Embryonic facial prominence (tissue), 1 donor: ENCODE results near the gene COL6A1.
"Not testable (repeated sequence)": the region's sequence is repeated elsewhere in the genome, so short reads cannot be mapped to it uniquely, and the experiment has no call there.

Experiments used
- DNase-seq: peaks from one replicate; pipeline ENCODE4 v3.0.0-alpha.2; 2016; ENCODE audit errors: extremely low spot score

Gene COL6A1

DNA sequence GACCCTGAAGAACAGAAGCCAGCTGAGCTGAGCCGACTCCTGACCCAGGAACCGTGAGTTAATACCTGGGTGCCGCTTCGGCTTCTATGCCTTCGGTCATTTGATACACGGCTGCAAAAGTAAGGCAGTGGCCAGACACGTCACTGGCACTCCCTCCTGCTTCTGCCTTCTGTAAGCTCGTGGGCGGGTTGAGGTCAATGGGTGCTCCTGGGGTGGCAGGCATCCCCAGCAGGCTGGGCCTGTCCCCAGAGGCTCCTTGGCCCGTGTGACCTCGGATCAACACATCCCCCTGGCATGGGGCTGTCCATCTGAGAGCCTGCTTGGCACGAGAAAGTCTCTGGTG is 35.7 kb upstream of the COL6A1 start:
- DNase-seq, result no peak

DNA sequence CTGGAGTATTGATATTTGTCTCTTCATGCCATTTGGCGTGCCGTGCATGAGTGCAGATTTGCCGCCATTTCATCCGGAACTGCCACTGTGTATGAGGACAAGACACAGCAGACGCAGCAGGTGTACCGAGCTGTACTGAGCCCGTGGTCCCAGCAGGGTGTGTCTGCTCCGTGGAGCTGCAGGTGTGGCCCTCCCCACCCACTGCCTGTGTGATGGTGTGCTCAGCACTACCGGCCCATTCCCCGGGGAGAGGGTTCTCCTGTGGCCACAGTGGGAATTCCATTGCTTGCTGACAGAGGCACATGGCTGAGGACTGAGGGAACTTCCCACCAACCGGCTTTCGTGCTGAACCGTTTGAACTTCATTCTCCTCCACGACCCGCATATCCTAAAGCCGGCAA is 34.3 kb upstream of the COL6A1 start:
- no peak for DNase-seq

DNA sequence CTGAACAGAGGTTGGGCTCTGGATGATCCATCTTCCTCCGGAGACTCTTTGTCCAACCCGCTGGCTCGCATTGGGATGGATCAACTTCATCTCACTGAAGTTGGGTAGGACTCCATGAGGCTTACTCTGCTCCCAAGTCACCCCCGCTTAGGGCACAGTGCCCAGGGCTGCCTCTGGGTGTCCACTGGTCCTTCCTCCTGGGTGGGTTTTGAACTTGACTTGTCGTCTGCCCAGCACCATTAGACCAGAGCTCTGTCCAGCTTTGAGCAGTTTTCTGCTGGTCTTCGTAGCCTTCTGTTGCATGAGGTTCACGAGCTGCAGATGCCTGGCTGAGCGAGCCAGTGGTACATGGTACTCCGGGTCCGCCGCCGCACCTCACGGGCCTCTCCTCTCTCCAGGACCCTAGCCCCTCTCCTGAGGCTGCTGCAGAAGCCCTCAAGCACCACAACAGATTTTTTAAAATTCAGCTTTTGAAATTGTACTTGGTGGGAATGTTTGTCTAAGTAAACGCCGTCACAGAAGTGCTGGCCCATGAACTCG is 33.8 kb upstream of the COL6A1 start:
- no peak for DNase-seq

DNA sequence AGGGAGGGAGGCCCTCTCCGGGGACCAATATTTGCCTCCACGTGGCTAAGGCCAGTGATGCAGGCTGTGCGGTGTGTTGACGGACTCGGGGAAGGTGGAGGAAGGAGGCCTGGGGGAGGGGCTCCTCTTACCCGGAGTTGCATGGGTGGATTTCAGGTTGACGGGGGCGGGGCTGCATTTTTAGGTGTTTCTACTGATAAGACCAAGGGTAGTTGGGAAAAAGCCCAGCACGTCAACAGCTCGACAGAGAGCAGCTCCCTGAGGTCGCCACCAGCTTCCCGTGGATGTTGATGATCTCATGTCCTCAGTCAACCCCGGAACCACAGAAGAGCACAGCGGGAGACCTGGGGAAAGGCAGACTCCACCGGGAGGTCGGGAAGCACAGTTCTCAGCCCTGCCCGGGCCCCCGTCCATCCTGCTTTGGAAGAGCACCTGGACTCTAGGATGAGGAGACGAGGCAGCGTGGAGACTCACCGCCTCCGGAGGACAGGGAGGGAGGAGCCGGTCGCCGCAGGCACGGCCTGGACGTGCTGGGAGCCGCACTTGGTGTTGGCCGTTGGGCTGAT is 32.9 kb upstream of the COL6A1 start:
- DNase-seq, result no peak

DNA sequence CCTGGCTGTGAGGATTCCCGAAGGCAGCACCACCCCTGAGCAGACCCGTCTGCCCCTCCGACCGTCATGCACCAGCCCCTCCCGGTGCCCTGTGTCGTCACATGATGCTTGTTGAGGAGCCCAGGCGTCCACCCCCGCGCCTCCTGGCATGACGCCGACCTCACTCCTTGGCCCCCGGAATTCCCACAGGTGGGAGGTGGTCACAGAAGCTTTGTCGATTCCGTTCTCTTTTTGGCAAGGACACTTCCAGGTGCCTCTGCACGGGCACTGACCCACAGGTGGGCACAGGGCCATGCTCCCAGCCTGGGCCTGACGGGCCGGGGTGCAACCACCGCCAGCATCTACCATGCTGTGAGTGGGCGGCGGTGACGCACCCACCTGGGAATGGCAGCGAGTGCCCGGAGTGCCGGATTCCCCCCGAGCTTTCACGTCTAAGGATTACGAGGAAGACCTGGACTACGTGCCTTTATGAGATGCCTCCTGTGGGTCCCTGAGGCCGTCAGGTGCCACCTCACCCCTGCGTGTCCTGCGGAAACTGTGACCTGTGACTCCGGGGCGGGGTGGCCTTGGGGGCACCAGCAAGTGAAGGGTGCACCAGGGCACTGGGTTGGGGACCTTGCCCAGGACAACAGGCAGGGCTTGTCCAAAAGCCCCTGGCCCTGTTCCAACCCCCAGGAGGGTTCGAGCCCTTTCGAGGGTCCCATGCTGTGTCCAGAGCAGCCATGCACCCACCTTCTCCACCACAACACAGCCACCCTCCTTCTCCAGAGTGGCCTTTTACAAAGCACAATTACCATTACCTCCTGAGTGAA is 31.4 kb upstream of the COL6A1 start:
- DNase-seq, result no peak

DNA sequence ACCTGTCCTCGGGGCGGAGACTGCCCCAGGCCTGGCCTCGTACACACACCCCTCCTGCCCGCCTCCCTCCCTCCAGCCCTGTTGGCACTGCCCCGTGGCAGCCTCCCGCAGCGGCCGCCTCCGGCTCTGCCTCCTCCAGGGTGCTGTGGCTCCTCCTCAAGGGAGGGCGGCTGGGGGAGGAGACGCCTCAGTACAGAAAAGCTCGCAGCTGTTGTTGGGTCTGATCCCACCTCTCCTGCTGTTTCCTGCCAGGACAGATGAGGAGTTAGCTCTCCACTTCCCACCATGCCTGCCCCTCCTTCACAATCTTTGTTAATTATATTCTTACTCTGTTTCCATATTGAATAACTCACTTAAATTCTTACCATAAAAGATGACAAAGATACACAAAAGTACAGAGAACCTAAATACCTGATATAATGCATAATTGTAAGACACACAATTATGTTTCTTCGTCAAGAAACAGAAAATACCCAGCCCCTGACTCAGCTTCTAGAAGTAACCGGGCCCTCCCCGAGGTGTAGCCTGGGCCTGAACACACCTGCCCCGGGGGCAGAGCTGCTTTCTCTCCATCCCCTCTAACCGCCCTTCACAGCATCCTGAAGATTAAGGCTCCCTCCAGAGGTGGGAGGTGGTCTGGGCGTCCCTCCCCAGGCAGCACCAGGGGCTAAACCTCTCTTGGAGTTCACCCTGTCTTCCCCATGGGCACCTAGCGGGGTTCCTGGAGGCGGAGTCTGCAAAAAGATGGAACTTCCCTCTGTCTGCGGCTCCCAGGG is 30.6 kb upstream of the COL6A1 start:
- DNase-seq, result peak; percentile 37

DNA sequence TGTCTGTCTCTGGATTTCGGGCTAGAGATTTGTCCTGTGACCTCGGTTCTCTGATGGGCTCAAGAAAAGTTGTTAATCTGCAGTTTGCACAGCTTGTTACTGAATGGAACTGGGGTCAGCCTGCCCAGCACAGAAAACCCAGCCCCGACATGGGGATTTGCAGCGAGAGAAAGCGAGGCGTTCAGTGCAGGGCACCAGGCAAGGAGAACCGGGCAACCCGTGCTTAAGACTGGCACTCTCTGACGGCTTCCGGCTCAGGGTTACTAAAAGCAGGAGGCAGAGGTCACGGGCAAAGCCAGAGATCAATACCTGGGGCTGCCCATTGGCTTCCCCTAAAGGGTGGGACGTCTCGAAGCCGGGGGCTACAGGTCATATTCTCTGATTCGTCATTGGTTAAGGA is 29.9 kb upstream of the COL6A1 start:
- no peak for DNase-seq

DNA sequence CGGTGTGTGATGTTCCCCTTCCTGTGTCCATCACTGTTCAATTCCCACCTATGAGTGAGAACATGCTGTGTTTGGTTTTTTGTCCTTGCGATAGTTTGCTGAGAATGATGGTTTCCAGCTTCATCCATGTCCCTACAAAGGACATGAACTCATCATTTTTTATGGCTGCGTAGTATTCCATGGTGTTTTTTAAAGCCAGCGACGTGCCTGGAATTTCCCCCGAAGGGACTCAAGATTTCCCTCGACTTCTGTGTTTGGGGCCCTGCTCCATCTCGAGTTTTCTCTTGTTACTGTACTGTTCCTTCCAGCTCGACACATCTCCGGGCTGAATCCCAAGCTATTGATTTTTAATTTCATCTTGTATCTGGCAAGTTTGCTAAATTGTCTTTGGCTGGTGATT is 29.0 kb upstream of the COL6A1 start:
- DNase-seq, result not testable (repeated sequence)

DNA sequence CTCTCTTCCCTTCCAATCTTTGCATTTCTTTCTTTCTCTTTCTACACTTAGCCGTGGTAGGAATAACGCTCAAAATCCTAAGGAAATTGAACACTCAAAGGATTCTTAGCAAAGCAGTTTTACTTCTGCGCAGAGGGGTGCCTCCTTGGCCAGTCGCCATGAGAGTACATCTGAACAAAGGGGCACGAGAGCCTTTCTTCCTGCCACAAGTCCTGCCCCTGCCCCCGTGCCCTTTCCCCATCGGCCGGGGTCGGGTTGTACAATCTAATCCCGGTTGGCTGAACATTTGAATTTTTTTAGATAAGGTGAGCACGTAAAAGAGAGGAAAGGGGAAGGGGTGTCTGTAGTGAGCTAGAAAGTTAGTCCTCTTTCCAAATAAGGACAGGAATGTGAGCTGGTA is 28.6 kb upstream of the COL6A1 start:
- no peak for DNase-seq

DNA sequence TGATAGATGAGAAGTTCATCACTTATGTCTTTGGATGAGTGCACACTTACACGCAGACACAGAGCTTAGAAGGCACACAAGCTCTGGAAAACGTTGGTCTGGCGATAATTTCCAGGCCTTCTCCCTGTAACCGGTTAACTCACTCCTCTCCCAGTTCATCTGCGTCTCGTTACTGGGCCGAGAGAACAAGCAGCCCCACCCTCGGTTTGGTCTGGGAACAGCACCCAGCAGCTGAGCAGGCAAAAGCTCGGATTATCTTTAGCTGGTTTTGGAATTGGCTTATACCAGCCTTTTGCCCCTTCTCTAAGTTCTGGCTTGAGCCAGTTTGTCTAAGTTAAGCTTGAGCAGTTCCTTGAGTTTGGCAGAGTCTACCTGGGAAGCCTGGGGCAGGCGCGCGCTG is 27.3 kb upstream of the COL6A1 start:
- DNase-seq, result no peak

DNA sequence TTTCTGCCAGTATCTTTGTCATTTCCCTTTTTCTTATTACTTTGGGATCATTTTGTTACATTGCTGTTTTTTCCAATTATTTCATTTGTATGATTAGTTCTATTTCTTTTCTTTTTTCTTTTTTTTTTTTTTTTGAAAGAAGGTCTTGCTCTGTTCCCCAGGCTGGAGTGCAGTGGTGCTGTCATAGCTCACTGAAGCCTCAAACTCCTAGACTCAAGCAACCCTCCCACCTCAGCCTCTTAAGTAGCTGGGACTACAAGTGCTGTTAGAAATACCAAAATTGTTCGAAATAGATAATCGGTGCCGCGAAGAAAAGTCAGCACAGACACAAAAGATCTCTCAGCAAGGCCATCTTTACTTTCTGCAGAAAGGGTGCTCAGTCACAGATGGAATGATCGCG is 26.6 kb upstream of the COL6A1 start:
- DNase-seq, result no peak

DNA sequence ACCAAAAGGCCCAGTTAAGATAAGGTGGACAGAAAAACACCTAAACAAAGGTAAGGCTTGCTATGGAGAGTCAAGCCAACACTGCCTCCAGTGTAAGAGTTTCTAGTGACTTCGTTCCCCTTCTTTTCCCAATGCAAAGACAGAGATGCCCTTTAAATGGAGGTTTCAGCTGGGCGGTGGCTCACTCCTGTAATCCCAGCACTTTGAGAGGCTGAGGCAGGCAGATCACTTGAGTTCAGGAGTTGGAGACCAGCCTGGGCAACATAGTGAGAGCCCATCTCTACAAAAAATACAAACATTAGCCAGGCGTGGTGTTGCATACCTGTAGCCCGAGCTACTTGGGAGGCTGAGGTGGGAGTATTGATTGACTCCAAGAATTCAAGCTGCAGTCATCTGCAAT is 24.0 kb upstream of the COL6A1 start:
- no peak for DNase-seq

DNA sequence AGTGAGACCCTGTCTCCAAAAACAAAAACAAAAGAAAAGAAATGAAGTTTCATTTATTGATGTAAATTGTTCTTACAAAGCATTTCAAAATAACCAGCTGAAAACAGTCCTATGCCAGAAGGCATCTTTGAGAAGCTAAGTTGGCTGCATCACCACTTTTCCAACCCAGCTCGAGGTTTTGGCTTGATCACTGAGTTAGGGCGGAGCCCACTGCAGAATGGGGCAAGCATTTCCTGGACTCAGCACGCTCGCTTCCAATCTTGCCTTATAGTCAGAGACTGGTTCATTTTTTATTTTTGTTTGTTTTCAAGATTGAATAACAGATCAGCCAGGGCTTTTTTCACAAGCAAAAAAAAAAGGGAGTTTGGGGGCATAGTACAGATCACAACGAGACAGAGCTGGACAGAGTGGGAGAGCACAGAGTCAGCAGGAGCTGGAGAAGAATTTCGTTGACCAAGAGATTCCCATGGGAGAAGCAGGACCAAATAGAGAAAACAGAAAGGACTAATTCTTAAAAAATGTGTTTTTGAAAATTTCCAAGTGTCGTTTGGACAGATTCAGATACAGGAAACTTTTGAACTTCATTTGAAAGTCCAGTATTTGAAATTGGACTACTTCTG is 23.5 kb upstream of the COL6A1 start:
- DNase-seq, result no peak

DNA sequence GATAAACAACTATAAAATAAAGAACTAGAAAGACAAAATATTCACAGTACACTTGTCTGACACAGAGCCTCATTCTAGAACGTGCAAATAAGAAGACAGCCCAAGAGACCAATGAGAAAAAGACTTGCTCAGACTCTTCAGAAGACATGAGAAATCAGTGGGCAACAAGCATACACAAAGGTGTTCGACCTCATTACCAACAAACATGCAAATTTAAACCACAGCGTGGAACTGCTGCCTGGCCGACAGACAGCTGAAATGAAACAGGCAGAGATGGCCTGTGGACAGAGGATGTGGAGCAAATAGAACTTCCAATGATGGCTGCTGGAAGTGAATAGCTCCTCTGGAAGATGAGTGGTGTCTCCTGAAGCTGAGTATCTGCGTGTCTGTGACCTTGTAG is 22.4 kb upstream of the COL6A1 start:
- no peak for DNase-seq

DNA sequence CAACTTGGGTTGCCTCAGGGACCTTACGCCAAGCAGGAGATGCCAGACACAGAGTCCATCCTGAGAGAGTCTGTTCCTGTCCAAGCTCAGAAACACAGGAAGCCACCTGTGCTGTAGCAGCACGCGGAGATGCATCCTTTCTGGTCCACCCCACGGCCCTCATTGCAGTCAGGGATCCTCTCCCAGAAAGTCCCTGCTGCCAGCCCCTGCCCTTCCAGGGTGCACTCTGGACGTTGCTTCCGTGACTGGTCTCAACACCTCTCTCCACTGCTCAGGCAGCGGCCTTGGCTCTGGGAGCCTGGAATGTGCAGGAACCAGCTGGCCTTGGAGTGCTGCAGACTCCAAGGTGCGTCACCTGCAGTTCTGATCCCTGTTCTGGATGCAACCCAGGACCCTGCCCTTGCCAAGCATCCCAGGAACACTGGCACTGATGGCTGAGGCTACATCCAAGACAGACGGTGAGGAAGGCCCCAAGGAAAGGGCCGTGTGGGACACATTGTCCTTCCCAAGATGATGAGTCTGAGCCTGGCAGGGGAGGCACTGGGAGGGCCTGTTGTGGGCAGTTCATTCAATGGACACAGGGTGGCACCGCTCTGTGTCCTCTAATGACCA is 21.7 kb upstream of the COL6A1 start:
- DNase-seq, result no peak

DNA sequence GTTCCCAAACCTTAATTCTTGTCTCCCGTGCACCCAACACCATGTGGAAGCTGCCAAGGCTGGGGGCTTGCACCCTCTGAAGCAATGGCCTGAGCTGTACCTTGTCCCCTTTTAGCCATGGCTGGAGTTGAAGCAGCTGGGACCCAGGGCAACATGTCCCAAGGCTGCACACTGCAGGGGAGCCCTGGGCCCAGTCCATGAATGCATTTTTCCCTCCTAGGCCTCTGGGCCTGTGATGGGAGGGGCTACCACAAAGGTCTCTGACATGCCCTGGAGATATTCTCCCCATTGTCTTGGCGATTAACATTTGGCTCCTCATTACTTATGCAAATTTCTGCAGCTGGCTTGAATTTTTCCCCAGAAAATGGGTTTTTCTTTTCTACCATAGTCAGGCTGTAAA is 20.2 kb upstream of the COL6A1 start:
- not testable (repeated sequence) for DNase-seq

DNA sequence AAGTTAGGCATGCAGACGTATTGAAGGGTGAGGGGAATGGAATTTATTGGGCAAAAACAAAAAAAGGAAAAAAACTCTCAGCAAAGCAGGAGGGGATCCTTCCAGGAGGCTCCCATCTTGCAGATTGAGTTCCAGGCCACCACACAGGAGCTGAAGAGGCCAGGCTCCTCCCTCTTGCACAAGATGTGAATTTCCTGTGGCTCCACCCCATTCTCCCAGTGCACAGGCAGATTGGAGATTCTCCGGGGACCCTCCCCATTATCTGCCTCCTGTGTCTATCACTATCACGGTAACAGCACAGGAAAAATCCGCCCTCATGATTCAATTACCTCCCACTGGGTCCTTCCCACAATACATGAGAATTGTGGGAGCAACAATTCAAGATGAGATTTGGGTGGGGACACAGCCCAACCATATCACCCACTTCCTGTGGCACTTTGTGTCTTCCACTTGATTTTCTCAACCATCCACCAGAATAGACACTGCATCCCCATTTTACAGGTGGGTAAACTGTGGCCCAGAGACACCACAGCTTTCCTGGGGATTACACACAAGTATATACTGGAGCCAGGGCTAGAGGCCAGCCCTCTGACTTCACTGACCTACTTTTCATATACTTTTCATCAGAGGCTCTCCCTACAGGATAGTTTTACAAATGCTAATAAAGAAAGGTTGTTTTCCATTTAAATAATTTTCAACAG is 18.9 kb upstream of the COL6A1 start:
- no peak for DNase-seq

DNA sequence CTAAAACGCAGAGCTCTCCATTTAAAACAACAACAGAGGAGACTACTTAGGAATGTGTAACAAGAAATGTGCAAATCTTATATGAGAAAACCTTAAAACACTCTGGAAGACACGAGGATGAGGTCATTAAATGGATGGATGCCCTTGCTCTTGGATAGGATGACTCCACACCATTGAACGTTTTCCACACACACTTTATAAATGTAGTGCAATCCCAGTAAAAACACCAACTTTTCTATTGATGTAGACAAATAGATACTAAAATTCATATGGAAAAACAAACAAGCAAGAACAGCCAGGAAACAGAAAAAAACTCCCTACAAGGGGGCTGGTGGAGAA is 18.4 kb upstream of the COL6A1 start:
- no peak for DNase-seq

DNA sequence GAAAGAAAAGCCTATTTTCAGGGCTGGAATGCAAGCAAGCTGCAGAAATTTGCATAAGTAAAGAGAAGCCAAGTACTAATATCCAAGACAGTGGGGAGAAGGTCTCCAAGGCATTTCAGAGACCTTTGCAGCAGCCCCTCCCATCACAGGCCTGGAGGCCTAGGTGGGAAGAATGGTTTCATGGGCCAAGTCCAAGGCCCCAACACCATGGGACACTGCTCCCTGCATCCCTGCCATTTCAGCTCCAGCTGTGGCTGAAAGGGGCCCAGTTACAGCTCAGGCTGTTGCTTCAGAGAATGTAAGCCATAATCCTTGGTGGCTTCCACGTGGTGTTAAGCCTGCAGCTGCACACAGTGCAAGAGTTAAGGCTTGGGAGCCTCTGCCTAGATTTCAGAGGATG is 16.9 kb upstream of the COL6A1 start:
- DNase-seq, result no peak

DNA sequence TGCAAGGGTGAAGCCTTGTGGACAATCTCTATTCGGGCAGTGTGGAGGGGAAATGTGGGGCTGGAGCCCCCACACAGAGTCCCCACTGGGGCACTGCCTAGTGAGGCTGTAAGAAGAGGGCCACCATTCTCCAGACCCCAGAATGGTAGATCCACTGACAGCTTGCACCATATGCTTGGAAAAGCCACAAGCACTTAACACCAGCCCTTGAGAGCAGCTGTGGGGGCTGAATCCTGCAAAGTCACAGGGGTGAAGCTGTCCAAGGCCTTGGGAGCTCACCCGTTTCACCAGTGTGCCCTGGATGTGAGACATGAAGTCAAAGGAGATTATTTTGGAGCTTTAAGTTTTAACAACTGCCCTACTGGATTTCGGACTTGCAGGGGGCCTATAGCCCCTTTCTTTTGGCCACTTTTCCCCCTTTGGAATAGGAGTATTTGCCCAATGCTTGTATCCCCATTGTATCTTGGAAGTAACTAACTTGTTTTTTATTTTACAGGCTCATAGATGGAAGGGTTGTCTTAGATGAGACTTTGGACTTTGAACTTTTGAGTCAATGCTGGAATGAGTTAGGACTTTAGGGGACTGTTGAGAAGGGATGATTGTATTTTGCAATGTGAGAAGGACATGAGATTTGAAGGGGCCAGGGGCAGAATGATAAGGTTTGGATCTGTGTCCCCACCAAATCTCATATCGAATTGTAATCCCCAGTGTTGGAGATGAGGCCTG is 16.3 kb upstream of the COL6A1 start:
- no peak for DNase-seq
